HEK293 (cell line): Measurements from ENCODE around the gene KCNMA1.
A peak's percentile ranks its signal among the peaks of the same experiment; 100 is the strongest.

Experiments
- CTCF ChIA-PET: fragments of 350-600 bp; formaldehyde crosslinking; extraction: SDS; loops from one replicate; lab custom pipeline; 2021; ENCODE audit warnings: antibody characterized with exemption; lab: Yijun Ruan, JAX
- POLR2A ChIA-PET: fragments of 300-600 bp; formaldehyde crosslinking; extraction: SDS; loops from one replicate; lab custom pipeline; 2020; ENCODE audit warnings: antibody characterized with exemption, inconsistent platforms; lab: Yijun Ruan, JAX
- H3K27ac ChIP-seq: fragments of 200-500 bp; sonication (Bioruptor generic); 2 replicates; pipeline ENCODE4 v1.5.1; 2014; ENCODE audit warnings: low read depth, low read length, control low read depth, inconsistent platforms; ENCODE audit errors: extremely low read depth
- H3K36me3 ChIP-seq, 2 experiments: fragments of 200-500 bp in 1 of 2; sonication (Bioruptor generic) in 1 of 2; 1 replicate in 1 of 2; 2 replicates in 1 of 2; pipeline ENCODE4 v1.5.1; 2014 to 2017; ENCODE audit warnings: inconsistent platforms in 2 of 2, low read length in 2 of 2; ENCODE audit not compliant: control insufficient read depth in 2 of 2, insufficient read depth in 1 of 2
- H3K4me1 ChIP-seq: fragments of 200-500 bp; sonication (Bioruptor generic); 2 replicates; pipeline ENCODE4 v1.5.1; 2014; ENCODE audit warnings: mild to moderate bottlenecking, low read length, inconsistent platforms; ENCODE audit not compliant: control insufficient read depth, insufficient read depth
- H3K4me3 ChIP-seq: 2 replicates; pipeline ENCODE4 v1.5.1; 2011; ENCODE audit warnings: low read depth, mild to moderate bottlenecking, control low read depth, low read length, moderate library complexity
- H3K9me3 ChIP-seq: fragments of 200-500 bp; sonication (Bioruptor generic); 2 replicates; pipeline ENCODE4 v1.5.1; 2014; ENCODE audit warnings: low read depth, low read length, inconsistent platforms; ENCODE audit not compliant: control insufficient read depth, insufficient read depth
- FEZF1 ChIP-seq: fragments of 450-650 bp; formaldehyde crosslinking; IDR thresholded peaks from 2 replicates; pipeline ENCODE4 v1.5.1; 2016; ENCODE audit warnings: missing biosample characterization, missing genetic modification characterization
- GLIS1 ChIP-seq: fragments of 450-650 bp; formaldehyde crosslinking; IDR thresholded peaks from 2 replicates; pipeline ENCODE4 v1.5.1; 2016; ENCODE audit warnings: missing biosample characterization, missing genetic modification characterization
- GLIS2 ChIP-seq: fragments of 450-650 bp; formaldehyde crosslinking; IDR thresholded peaks from 2 replicates; pipeline ENCODE4 v1.5.1; 2016; ENCODE audit warnings: missing biosample characterization, missing genetic modification characterization
- HOXD13 ChIP-seq: sonication (generic); formaldehyde crosslinking; IDR thresholded peaks from 2 replicates; pipeline ENCODE4 v1.8.0; 2022; ENCODE audit warnings: missing genetic modification reagents, borderline replicate concordance
- SALL2 ChIP-seq: fragments of 450-650 bp; formaldehyde crosslinking; IDR thresholded peaks from 2 replicates; pipeline ENCODE4 v1.5.0; 2017; ENCODE audit warnings: missing biosample characterization, mild to moderate bottlenecking, missing genetic modification characterization, borderline replicate concordance
- SP2 ChIP-seq: fragments of 450-650 bp; formaldehyde crosslinking; IDR thresholded peaks from 2 replicates; pipeline ENCODE4 v1.5.1; 2016; ENCODE audit warnings: missing biosample characterization, missing genetic modification characterization
- ZBTB48 ChIP-seq: fragments of 450-650 bp; formaldehyde crosslinking; IDR thresholded peaks from 2 replicates; pipeline ENCODE4 v1.5.1; 2016; ENCODE audit warnings: missing biosample characterization, missing genetic modification characterization
- ZEB2 ChIP-seq: fragments of 450-650 bp; formaldehyde crosslinking; IDR thresholded peaks from 2 replicates; pipeline ENCODE4 v1.5.1; 2016; ENCODE audit warnings: missing biosample characterization, missing genetic modification characterization
- ZFHX2 ChIP-seq: fragments of 450-650 bp; formaldehyde crosslinking; conservative IDR thresholded peaks from 2 replicates; pipeline ENCODE4 v1.5.1; 2016; ENCODE audit warnings: missing biosample characterization, missing genetic modification characterization
- ZNF16 ChIP-seq: fragments of 450-650 bp; formaldehyde crosslinking; IDR thresholded peaks from 2 replicates; pipeline ENCODE4 v1.5.1; 2016; ENCODE audit warnings: low read depth, missing biosample characterization, missing genetic modification characterization
- ZNF184 ChIP-seq: fragments of 450-650 bp; IDR thresholded peaks from 2 replicates; pipeline ENCODE4 v1.5.1; 2018; ENCODE audit warnings: missing biosample characterization, mild to moderate bottlenecking, missing genetic modification characterization
- ZNF266 ChIP-seq: fragments of 450-650 bp; formaldehyde crosslinking; IDR thresholded peaks from 2 replicates; pipeline ENCODE4 v1.5.1; 2016; ENCODE audit warnings: missing biosample characterization, missing genetic modification characterization, low read depth
- ZNF426 ChIP-seq: fragments of 450-650 bp; formaldehyde crosslinking; IDR thresholded peaks from 2 replicates; pipeline ENCODE4 v1.5.1; 2017; ENCODE audit warnings: missing biosample characterization, missing genetic modification characterization, mild to moderate bottlenecking, inconsistent platforms, moderate library complexity
- ZNF529 ChIP-seq: fragments of 450-650 bp; formaldehyde crosslinking; IDR thresholded peaks from 2 replicates; pipeline ENCODE4 v1.5.1; 2017; ENCODE audit warnings: missing genetic modification characterization, missing biosample characterization; ENCODE audit not compliant: insufficient replicate concordance
- ZNF600 ChIP-seq: fragments of 450-650 bp; formaldehyde crosslinking; IDR thresholded peaks from 2 replicates; pipeline ENCODE4 v1.5.1; 2016; ENCODE audit warnings: missing biosample characterization, missing genetic modification characterization
- ZNF621 ChIP-seq: fragments of 450-650 bp; formaldehyde crosslinking; IDR thresholded peaks from 2 replicates; pipeline ENCODE4 v1.5.1; 2017; ENCODE audit warnings: missing biosample characterization, missing genetic modification characterization
- ZNF626 ChIP-seq: fragments of 450-650 bp; sonication (Bioruptor Pico); formaldehyde crosslinking; IDR thresholded peaks from 2 replicates; pipeline ENCODE4 v1.5.1; 2018; ENCODE audit warnings: missing biosample characterization, missing genetic modification characterization, inconsistent platforms
- ZNF629 ChIP-seq: fragments of 450-650 bp; formaldehyde crosslinking; IDR thresholded peaks from 2 replicates; pipeline ENCODE4 v1.5.1; 2017; ENCODE audit warnings: missing biosample characterization, missing genetic modification characterization
- ZSCAN23 ChIP-seq: fragments of 450-650 bp; formaldehyde crosslinking; IDR thresholded peaks from 2 replicates; pipeline ENCODE4 v1.5.1; 2016; ENCODE audit warnings: missing biosample characterization, missing genetic modification characterization
- TF ChIP-seq, protein P1 (sequence below): fragments of 450-650 bp; formaldehyde crosslinking; IDR thresholded peaks from 2 replicates; pipeline ENCODE4 v1.5.1; 2016; ENCODE audit warnings: missing biosample characterization, missing genetic modification characterization
- TF ChIP-seq, protein P2 (sequence below): fragments of 450-650 bp; formaldehyde crosslinking; IDR thresholded peaks from 2 replicates; pipeline ENCODE4 v1.5.1; 2016; ENCODE audit warnings: missing biosample characterization, missing genetic modification characterization
- TF ChIP-seq, protein P3 (sequence below): fragments of 450-650 bp; formaldehyde crosslinking; IDR thresholded peaks from 2 replicates; pipeline ENCODE4 v1.5.1; 2017; ENCODE audit warnings: missing biosample characterization, mild to moderate bottlenecking, missing genetic modification characterization, moderate library complexity
- TF ChIP-seq, protein P4 (sequence below): fragments of 450-650 bp; formaldehyde crosslinking; IDR thresholded peaks from 2 replicates; pipeline ENCODE4 v1.5.1; 2016; ENCODE audit warnings: missing biosample characterization, missing genetic modification characterization
- TF ChIP-seq, protein P5 (sequence below): fragments of 450-650 bp; formaldehyde crosslinking; IDR thresholded peaks from 2 replicates; pipeline ENCODE4 v1.5.1; 2016; ENCODE audit warnings: missing biosample characterization, missing genetic modification characterization

Gene KCNMA1

DNA sequence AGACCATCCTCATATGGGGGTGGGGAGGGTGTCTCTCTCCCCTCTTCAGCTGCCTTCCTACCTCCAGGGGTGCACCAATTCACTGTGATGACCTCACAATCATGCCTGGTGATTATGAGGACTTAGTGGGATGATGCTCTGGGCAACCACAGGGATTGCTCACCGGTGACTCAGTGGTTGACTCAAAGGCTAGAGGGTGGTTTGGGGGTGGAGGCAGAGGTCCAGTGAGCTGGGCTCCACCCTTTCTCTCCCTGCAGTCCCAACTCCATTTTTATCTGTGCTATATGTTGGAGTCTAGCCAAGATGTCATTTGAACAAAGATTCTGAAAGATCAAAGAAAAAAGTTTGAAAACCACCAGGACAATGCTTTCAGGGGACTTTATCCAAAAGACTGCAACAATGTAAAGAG lies 286.9 kb downstream of the KCNMA1 start (continued):
- TF ChIP-seq, protein P1, sequence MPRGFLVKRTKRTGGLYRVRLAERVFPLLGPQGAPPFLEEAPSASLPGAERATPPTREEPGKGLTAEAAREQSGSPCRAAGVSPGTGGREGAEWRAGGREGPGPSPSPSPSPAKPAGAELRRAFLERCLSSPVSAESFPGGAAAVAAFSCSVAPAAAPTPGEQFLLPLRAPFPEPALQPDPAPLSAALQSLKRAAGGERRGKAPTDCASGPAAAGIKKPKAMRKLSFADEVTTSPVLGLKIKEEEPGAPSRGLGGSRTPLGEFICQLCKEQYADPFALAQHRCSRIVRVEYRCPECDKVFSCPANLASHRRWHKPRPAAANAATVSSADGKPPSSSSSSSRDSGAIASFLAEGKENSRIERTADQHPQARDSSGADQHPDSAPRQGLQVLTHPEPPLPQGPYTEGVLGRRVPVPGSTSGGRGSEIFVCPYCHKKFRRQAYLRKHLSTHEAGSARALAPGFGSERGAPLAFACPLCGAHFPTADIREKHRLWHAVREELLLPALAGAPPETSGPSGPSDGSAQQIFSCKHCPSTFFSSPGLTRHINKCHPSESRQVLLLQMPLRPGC (tag by site-specific recombination), result peak; percentile 94
- peak; percentile 98 for TF ChIP-seq ZEB2 (tag by site-specific recombination)
- peak; percentile 98 for TF ChIP-seq GLIS1 (tag by site-specific recombination)
- TF ChIP-seq FEZF1 (tag by site-specific recombination), result no peak
- TF ChIP-seq ZSCAN23 (tag by site-specific recombination), result peak; percentile 100
- no peak for TF ChIP-seq ZNF16 (tag by site-specific recombination)
- peak; percentile 89 for TF ChIP-seq GLIS2 (tag by site-specific recombination)
- TF ChIP-seq ZNF184 (tag by site-specific recombination), result peak; percentile 94
- peak; percentile 87 for TF ChIP-seq ZFHX2 (tag by site-specific recombination)
- no peak for TF ChIP-seq ZNF426
- TF ChIP-seq ZNF621, result no peak
- TF ChIP-seq ZBTB48 (tag by site-specific recombination), result peak; percentile 58
- TF ChIP-seq, protein P2, sequence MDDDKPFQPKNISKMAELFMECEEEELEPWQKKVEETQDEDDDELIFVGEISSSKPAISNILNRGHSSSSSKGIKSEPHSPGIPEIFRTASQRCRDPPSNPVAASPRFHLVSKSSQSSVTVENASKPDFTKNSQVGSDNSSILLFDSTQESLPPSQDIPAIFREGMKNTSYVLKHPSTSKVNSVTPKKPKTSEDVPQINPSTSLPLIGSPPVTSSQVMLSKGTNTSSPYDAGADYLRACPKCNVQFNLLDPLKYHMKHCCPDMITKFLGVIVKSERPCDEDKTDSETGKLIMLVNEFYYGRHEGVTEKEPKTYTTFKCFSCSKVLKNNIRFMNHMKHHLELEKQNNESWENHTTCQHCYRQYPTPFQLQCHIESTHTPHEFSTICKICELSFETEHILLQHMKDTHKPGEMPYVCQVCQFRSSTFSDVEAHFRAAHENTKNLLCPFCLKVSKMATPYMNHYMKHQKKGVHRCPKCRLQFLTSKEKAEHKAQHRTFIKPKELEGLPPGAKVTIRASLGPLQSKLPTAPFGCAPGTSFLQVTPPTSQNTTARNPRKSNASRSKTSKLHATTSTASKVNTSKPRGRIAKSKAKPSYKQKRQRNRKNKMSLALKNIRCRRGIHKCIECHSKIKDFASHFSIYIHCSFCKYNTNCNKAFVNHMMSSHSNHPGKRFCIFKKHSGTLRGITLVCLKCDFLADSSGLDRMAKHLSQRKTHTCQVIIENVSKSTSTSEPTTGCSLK (tag by site-specific recombination), result no peak
- TF ChIP-seq, protein P3, sequence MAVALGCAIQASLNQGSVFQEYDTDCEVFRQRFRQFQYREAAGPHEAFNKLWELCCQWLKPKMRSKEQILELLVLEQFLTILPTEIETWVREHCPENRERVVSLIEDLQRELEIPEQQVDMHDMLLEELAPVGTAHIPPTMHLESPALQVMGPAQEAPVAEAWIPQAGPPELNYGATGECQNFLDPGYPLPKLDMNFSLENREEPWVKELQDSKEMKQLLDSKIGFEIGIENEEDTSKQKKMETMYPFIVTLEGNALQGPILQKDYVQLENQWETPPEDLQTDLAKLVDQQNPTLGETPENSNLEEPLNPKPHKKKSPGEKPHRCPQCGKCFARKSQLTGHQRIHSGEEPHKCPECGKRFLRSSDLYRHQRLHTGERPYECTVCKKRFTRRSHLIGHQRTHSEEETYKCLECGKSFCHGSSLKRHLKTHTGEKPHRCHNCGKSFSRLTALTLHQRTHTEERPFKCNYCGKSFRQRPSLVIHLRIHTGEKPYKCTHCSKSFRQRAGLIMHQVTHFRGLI (tag by site-specific recombination), result 0 out of 2 replicates have a peak, but pooled peaks have one; percentile 19
- TF ChIP-seq SP2 (tag by site-specific recombination), result peak; percentile 25; the same call in 1 of the 2 replicates

DNA sequence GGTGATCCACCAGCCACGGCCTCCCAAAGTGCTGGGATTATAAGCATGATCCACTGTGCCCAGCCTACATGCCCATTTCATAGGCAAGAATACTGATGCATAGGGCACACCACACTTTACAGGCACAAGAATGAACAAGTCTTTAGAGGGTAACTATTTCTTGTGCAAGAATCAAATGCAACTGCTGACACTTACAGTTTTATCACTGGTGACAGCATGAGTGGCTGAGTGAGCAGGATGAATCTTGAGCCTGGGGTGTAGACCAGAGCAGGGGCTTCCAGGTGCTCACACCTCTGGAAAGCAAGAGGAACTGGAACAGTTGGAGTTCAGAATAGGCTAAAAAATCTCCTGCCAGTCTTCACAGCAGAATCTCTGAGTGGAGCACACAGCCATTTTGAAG lies 287.5 kb downstream of the KCNMA1 start:
- H3K9me3 ChIP-seq, result no peaks in the 10 kb centered on the region
- POLR2A ChIA-PET, result no interaction called here
- no peak overlapping the region for H3K27ac ChIP-seq
- H3K4me3 ChIP-seq, result no peak overlapping the region
- no peaks in the 10 kb centered on the region for H3K36me3 ChIP-seq
- TF ChIP-seq ZNF529 (tag by site-specific recombination), result no peak
- no peak for TF ChIP-seq ZNF600 (tag by site-specific recombination)
- TF ChIP-seq, protein P4, sequence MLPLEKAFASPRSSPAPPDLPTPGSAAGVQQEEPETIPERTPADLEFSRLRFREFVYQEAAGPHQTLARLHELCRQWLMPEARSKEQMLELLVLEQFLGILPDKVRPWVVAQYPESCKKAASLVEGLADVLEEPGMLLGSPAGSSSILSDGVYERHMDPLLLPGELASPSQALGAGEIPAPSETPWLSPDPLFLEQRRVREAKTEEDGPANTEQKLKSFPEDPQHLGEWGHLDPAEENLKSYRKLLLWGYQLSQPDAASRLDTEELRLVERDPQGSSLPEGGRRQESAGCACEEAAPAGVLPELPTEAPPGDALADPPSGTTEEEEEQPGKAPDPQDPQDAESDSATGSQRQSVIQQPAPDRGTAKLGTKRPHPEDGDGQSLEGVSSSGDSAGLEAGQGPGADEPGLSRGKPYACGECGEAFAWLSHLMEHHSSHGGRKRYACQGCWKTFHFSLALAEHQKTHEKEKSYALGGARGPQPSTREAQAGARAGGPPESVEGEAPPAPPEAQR (tag by site-specific recombination), result no peak
- TF ChIP-seq SALL2 (tag by site-specific recombination), result no peak
- TF ChIP-seq, protein P5, sequence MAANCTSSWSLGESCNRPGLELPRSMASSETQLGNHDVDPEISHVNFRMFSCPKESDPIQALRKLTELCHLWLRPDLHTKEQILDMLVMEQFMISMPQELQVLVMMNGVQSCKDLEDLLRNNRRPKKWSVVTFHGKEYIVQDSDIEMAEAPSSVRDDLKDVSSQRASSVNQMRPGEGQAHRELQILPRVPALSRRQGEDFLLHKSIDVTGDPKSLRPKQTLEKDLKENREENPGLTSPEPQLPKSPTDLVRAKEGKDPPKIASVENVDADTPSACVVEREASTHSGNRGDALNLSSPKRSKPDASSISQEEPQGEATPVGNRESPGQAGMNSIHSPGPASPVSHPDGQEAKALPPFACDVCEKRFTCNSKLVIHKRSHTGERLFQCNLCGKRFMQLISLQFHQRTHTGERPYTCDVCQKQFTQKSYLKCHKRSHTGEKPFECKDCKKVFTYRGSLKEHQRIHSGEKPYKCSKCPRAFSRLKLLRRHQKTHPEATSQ, result no peak
- no peak for TF ChIP-seq ZNF266 (tag by site-specific recombination)
- no peak for TF ChIP-seq HOXD13
- TF ChIP-seq ZNF626 (tag by site-specific recombination), result no peak
- no peak for TF ChIP-seq ZEB2 (tag by site-specific recombination)
- no peak for TF ChIP-seq ZNF629
- CTCF ChIA-PET, result interaction anchor here (0.6 to 1.2 kb wide), 2 partner anchors 183 to 294 kb away, joined by 3 read pairs; no protein-coding TSS in a partner anchor
- H3K4me1 ChIP-seq, result peaks cover 11% of the 10 kb centered on the region
